H9 (cell line): ENCODE measurements around the gene CST4. TPM values are rescaled to one million over a fixed set of nuclear protein-coding genes. Genes with fewer than 3 reads are reported as not detected.

ENCODE experiments used
- DNase-seq: peaks from one replicate; pipeline ENCODE4 v3.0.0-alpha.2; 2017
- H2AFZ ChIP-seq: one replicate; pipeline ENCODE4 v1.6.1; 2013; ENCODE audit warnings: mild to moderate bottlenecking, low read length, control low read depth, moderate library complexity
- H2AK5ac ChIP-seq: 2 replicates; pipeline ENCODE4 v1.6.1; 2013; ENCODE audit warnings: low read length, control low read depth, mixed read lengths; ENCODE audit not compliant: insufficient read length
- H2BK120ac ChIP-seq: one replicate; pipeline ENCODE4 v1.6.1; 2013; ENCODE audit warnings: low read depth, mild to moderate bottlenecking, low read length, control low read depth, inconsistent platforms; ENCODE audit not compliant: poor library complexity, severe bottlenecking
- H2BK12ac ChIP-seq: 2 replicates; pipeline ENCODE4 v1.6.1; 2013; ENCODE audit warnings: low read length, control low read depth, mixed read lengths, low read depth; ENCODE audit not compliant: insufficient read length
- H2BK15ac ChIP-seq: 2 replicates; pipeline ENCODE4 v1.6.1; 2013; ENCODE audit warnings: low read depth, low read length, control low read depth
- H2BK20ac ChIP-seq: one replicate; pipeline ENCODE4 v1.6.1; 2013; ENCODE audit warnings: low read depth, mild to moderate bottlenecking, low read length, control low read depth, inconsistent platforms; ENCODE audit not compliant: poor library complexity, severe bottlenecking
- H2BK5ac ChIP-seq: 2 replicates; pipeline ENCODE4 v1.6.1; 2013; ENCODE audit warnings: low read length, control low read depth, mixed read lengths; ENCODE audit not compliant: insufficient read length
- H3K14ac ChIP-seq: 2 replicates; pipeline ENCODE4 v1.6.1; 2013; ENCODE audit warnings: low read length, control low read depth; ENCODE audit not compliant: insufficient read depth
- H3K18ac ChIP-seq: 2 replicates; pipeline ENCODE4 v1.6.1; 2013; ENCODE audit warnings: low read depth, mild to moderate bottlenecking, mixed read lengths, low read length, control low read depth; ENCODE audit not compliant: insufficient read length
- H3K23ac ChIP-seq: 2 replicates; pipeline ENCODE4 v1.6.1; 2013; ENCODE audit warnings: low read length, control low read depth, mixed read lengths, low read depth; ENCODE audit not compliant: insufficient read length
- H3K23me2 ChIP-seq: 2 replicates; pipeline ENCODE4 v1.6.1; 2013; ENCODE audit warnings: low read depth, mild to moderate bottlenecking, mixed read lengths, low read length, control low read depth; ENCODE audit not compliant: insufficient read length, poor library complexity, severe bottlenecking
- H3K27ac ChIP-seq: 2 replicates; pipeline ENCODE4 v1.5.1; 2013; ENCODE audit warnings: low read length, control low read depth, mixed read lengths, low read depth; ENCODE audit not compliant: insufficient read length
- H3K27me3 ChIP-seq: 2 replicates; pipeline ENCODE4 v1.6.1; 2013; ENCODE audit warnings: low read length, control low read depth, inconsistent platforms; ENCODE audit not compliant: insufficient read depth
- H3K4ac ChIP-seq: 2 replicates; pipeline ENCODE4 v1.6.1; 2013; ENCODE audit warnings: low read depth, mild to moderate bottlenecking, control low read depth, inconsistent platforms, low read length, moderate library complexity
- H3K4me1 ChIP-seq: 2 replicates; pipeline ENCODE4 v1.6.1; 2013; ENCODE audit warnings: low read length, control low read depth, inconsistent platforms; ENCODE audit not compliant: insufficient read depth
- H3K4me2 ChIP-seq: 2 replicates; pipeline ENCODE4 v1.6.1; 2013; ENCODE audit warnings: low read length, control low read depth, mixed read lengths; ENCODE audit not compliant: insufficient read length, insufficient read depth
- H3K56ac ChIP-seq: 2 replicates; pipeline ENCODE4 v1.6.1; 2013; ENCODE audit warnings: low read depth, mild to moderate bottlenecking, mixed read lengths, low read length, control low read depth; ENCODE audit not compliant: insufficient read length
- H3K79me1 ChIP-seq: 2 replicates; pipeline ENCODE4 v1.6.1; 2013; ENCODE audit warnings: low read depth, mild to moderate bottlenecking, moderate library complexity, low read length, control low read depth, inconsistent platforms; ENCODE audit not compliant: insufficient read depth, poor library complexity, severe bottlenecking
- H3K79me2 ChIP-seq: 2 replicates; pipeline ENCODE4 v1.6.1; 2013; ENCODE audit warnings: low read length, control low read depth, inconsistent platforms; ENCODE audit not compliant: insufficient read depth
- H3K9ac ChIP-seq: 2 replicates; pipeline ENCODE4 v1.6.1; 2013; ENCODE audit warnings: low read length, control low read depth, mixed read lengths; ENCODE audit not compliant: insufficient read length; ENCODE audit errors: extremely low read depth
- H3K9me3 ChIP-seq: one replicate; pipeline ENCODE4 v1.6.1; 2013; ENCODE audit warnings: low read depth, low read length, inconsistent platforms; ENCODE audit not compliant: control insufficient read depth
- H3T11ph ChIP-seq: one replicate; pipeline ENCODE4 v1.6.1; 2013; ENCODE audit warnings: mild to moderate bottlenecking, low read length, control low read depth, inconsistent platforms
- H4K20me1 ChIP-seq: one replicate; pipeline ENCODE4 v1.6.1; 2013; ENCODE audit not compliant: control insufficient read depth, insufficient read length, insufficient read depth
- H4K5ac ChIP-seq: 2 replicates; pipeline ENCODE4 v1.6.1; 2013; ENCODE audit warnings: low read depth, mild to moderate bottlenecking, mixed read lengths, low read length, control low read depth; ENCODE audit not compliant: insufficient read length
- H4K8ac ChIP-seq: replicated peaks from 2 replicates; pipeline ENCODE4 v1.6.1; 2013; ENCODE audit warnings: low read length, control low read depth, mixed read lengths, low read depth; ENCODE audit not compliant: insufficient read length
- H4K91ac ChIP-seq: 2 replicates; pipeline ENCODE4 v1.6.1; 2013; ENCODE audit warnings: low read depth, mild to moderate bottlenecking, moderate library complexity, mixed read lengths, low read length, control low read depth; ENCODE audit not compliant: insufficient read length
- H3K27ac Mint-ChIP-seq, 3 experiments: 2 replicates in 2 of 3; 3 replicates in 1 of 3; pipeline ENCODE4 v1.8.0; 2020 to 2021; ENCODE audit warnings: mixed read lengths in 3 of 3, mild to moderate bottlenecking in 1 of 3, moderate library complexity in 1 of 3
- H3K27me3 Mint-ChIP-seq: 2 replicates; pipeline ENCODE4 v1.8.0; 2021; ENCODE audit warnings: low read depth, mild to moderate bottlenecking, moderate library complexity, mixed read lengths
- H3K36me3 Mint-ChIP-seq, 3 experiments: 2 replicates in 2 of 3; 3 replicates in 1 of 3; pipeline ENCODE4 v1.8.0; 2020 to 2021; ENCODE audit warnings: low read depth in 3 of 3, mixed read lengths in 3 of 3; ENCODE audit not compliant: insufficient read depth in 1 of 3
- H3K4me1 Mint-ChIP-seq, 2 experiments: 2 replicates each; pipeline ENCODE4 v1.8.0; 2020; ENCODE audit warnings: mixed read lengths in 2 of 2
- H3K4me3 Mint-ChIP-seq, 2 experiments: 2 replicates in 1 of 2; 3 replicates in 1 of 2; pipeline ENCODE4 v1.8.0; 2020 to 2021; ENCODE audit warnings: mild to moderate bottlenecking in 2 of 2, mixed read lengths in 2 of 2, moderate library complexity in 1 of 2
- H3K9me3 Mint-ChIP-seq, 2 experiments: 2 replicates in 1 of 2; 3 replicates in 1 of 2; pipeline ENCODE4 v1.8.0; 2020; ENCODE audit warnings: mild to moderate bottlenecking in 2 of 2, mixed read lengths in 2 of 2, moderate library complexity in 1 of 2
- CTCF ChIP-seq: fragments of 200-600 bp; sonication (generic); conservative IDR thresholded peaks from 3 replicates; pipeline ENCODE4 v1.8.0; 2021; ENCODE audit warnings: antibody characterized with exemption, mild to moderate bottlenecking
- WGBS: extraction: QIAGEN DNeasy Blood & Tissue Kit; methylation state at CpG from one replicate; pipeline ENCODE4 v1.1.7; 2013; ENCODE audit warnings: missing lambda C conversion rate, low lambda C conversion rate, mixed read lengths; ENCODE audit not compliant: insufficient read length; ENCODE audit errors: extremely low coverage; 5-methylcytosine and 5-hydroxymethylcytosine counted together
- total RNA-seq: library from RNA; stranded (reverse); gene quantifications from 2 replicates; pipeline ENCODE4 v1.2.1, GENCODE V29; 2021

Gene CST4
- total RNA-seq, 1 experiment from 2014 or later = not detected

- H3K23me2 ChIP-seq = no peaks in the 10 kb centered on the region
- H4K20me1 ChIP-seq = no peaks in the 10 kb centered on the region
- no peak overlapping the region for H3K14ac ChIP-seq
- H3K4me3 Mint-ChIP-seq = no peak overlapping the region
- no peaks in the 10 kb centered on the region for H3K4me1 ChIP-seq
- H3K27ac Mint-ChIP-seq = no peak overlapping the region
- peak; percentile 95 for TF ChIP-seq CTCF
- no peak overlapping the region for H3T11ph ChIP-seq
- no peak overlapping the region for H4K91ac ChIP-seq
- no peaks in the 10 kb centered on the region for H3K27me3 ChIP-seq
- H2BK20ac ChIP-seq = no peak overlapping the region
- no peak overlapping the region for H2AK5ac ChIP-seq
- no peak overlapping the region for H4K8ac ChIP-seq
- no peak overlapping the region for H2AFZ ChIP-seq
- no peak overlapping the region for H3K4ac ChIP-seq
- no peak overlapping the region for H2BK5ac ChIP-seq
- no peaks in the 10 kb centered on the region for H3K36me3 Mint-ChIP-seq
- H3K56ac ChIP-seq = no peak overlapping the region
- H3K4me2 ChIP-seq = no peak overlapping the region
- no peak overlapping the region for H3K27ac ChIP-seq
- H3K4me1 Mint-ChIP-seq = no peaks in the 10 kb centered on the region
- H2BK12ac ChIP-seq = no peak overlapping the region
- H3K18ac ChIP-seq = no peak overlapping the region
- no peaks in the 10 kb centered on the region for H3K79me1 ChIP-seq
- H2BK120ac ChIP-seq = no peak overlapping the region
- H3K9ac ChIP-seq = no peak overlapping the region
- H3K27me3 Mint-ChIP-seq = peaks cover 2% of the 10 kb centered on the region; the same call in 1 of the 2 replicates
- no peaks in the 10 kb centered on the region for H3K9me3 Mint-ChIP-seq
- DNase-seq = peak; percentile 76
- no peak overlapping the region for H3K23ac ChIP-seq
- H4K5ac ChIP-seq = no peak overlapping the region
- no CpG with 5 or more reads among the region's 4 CpGs for WGBS
- no peaks in the 10 kb centered on the region for H3K79me2 ChIP-seq
- H3K9me3 ChIP-seq = no peaks in the 10 kb centered on the region
- no peak overlapping the region for H2BK15ac ChIP-seq
Measured at GRCh38 chr20:23668477-23668951, 20.3 kb downstream of the CST4 start.
